ENCODE measurements around the gene CCR6.
"Not testable (repeated sequence)": the region's sequence is repeated elsewhere in the genome, so short reads cannot be mapped to it uniquely, and the experiment has no call there.

CCR6 gene

DNA sequence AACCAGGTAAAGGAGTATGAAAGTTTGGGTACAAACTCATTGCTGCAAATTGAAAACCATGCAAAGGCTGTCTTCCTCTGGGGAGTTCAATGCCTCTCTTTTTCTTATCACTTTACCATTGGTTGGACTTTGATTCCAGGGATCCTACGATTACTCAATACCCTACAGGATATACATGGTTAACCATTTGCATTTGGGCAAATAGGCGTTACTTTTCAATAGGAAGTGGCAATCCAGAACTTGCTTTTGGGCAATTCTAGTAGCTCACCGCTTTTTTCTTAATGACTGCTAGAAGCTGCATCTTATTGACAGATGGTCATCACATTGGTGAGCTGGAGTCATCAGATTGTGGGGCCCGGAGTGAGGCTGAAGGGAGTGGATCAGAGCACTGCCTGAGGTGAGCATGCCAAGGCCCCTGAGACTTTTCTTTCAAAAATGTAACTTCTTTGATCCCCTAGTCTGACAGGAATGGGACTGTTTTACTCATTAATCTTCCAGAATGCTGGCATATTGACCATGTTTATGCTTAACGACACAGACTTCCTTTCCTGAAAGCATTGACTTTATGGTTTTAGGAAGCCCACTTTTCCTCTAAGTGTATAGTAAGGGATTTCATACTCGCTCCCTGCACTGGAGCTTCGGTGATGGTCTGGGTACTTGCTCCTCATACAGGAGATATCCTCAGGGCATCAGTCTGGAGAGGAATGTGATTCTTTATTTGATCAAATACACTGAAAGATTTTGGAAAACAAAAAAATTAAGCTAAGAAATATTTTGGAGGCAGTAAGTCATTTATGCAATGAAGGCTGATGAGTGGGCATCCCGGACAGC lies at the start of gene CCR6:
Gene CCR6, plus strand, starts transcription at position 270 of the 831 bp plus-strand sequence. CDS start 13,039 bp downstream, outside the sequence.
- no peak for DNase-seq

DNA sequence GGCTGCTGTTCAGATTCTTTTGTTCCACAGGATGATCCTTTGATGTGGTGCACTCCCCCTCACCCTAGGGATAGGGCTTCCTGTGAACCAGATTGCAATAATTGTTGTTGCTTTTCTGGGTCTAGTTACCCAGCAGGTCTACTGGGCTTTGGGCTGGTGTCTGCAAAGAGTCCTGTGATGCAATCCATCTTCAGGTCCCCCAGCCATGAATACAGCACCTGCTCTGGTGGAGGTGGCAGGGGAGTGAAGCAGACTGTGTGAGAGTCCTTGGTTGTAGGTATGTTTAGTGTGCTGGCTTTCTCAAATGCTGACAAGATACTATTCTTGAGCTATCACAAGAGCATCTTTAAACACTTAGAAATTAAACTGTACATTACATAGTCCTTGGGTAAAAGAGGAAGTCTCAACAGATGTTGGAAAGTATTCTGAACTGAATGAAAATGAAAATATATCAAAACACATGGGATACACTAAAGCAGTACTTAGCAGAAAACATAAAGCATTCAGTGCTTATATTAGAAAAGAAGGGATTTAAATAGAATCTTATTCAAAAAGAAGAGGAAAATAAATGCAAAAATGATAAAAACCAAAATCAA lies 49.1 kb upstream of the CCR6 start:
- DNase-seq: no peak

DNA sequence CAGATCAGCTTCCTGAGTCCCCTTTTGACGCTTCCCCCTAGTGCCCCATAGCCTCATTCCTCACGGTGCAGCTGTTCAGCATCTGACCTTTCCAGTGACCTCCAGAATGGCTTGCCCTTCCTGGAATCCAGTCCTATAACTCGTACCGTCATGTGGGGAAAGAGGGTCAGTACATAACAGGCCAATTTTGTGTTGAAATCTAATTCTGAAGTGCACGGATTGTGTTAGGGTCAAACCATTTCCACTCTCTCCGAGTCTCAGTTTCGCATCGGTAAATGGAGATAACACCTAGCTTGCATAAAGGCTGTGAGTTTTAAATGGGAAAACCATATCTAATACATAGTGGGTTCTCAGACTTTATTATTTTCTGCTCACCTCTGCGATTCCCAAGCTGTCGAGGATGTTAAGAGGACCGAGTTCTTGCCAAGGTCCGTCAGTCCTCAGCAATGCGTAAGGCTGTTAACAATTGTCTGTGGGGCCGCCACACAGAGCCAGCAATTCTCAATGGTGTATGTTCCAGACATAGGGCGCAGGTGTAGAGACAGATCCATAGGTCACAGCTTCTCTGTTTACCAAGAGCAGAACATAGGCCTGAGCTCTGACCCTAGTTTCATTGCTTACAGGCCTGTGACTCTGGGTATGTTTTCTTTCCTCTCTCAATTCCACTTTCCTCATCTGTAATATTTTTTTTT lies 45.5 kb upstream of the CCR6 start:
- no peak for DNase-seq

DNA sequence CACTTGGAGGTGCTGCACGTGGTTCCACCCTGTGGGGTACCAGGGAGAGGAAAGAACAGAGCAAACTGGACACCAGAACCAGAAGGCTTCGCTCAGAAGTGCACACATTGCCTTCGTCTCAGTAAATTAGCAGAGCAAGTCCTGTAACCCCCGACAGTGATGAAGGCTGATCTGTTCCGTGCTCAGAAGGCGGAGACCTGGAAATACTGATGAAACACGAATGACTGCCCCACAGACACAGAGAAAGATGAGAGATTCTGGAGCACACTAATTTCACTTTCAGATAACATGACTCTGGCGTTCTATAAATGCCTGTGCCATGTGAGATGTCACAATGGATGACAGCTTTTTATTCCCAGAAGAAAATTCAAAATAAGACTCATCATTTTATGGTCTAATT lies 44.2 kb upstream of the CCR6 start:
- DNase-seq: no peak

DNA sequence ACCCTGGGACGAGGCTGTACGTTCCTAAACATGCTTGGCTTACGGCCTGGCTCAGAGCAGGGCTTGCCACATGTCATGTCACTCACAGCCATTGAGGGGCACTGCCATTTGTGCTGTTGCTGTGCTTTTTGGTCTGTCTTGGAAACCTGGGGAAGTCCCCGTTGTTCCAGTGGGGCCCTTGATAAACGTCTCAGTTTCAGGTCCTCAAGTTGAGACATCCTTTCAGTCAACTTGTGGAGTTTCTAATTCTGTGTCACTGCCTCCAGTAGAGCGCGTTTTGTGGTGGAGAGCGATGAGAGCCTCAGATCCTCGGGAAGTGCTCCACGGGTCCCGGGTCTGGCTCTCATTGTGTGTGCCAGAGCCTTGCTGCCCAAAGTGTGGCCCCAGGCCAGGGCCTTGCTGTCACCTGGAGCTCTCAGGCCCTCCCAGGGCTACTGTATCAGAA lies 43.0 kb upstream of the CCR6 start:
- DNase-seq: no peak

DNA sequence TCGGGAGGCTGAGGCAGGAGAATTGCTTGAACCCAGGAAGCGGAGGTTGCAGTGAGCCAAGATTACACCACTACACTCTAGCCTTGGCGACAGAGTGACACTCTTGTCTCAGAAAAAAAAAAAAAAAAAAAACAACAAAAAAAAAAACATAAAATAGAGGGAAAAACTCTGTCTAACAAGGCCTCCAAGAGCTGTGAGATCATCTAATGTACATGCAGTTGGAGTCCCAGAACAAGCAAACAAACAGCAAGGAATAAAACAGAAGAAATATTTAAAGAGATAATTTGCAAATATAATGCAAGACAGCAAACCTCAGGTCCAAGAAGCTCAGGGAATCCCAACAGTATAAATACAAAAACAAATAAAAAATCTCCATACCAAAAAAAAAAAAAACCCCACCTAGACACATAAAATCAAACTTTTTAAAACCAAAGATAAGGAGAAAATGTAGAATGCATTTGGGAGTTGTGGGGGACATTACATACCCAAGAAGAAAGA lies 35.0 kb upstream of the CCR6 start:
- DNase-seq: no peak

DNA sequence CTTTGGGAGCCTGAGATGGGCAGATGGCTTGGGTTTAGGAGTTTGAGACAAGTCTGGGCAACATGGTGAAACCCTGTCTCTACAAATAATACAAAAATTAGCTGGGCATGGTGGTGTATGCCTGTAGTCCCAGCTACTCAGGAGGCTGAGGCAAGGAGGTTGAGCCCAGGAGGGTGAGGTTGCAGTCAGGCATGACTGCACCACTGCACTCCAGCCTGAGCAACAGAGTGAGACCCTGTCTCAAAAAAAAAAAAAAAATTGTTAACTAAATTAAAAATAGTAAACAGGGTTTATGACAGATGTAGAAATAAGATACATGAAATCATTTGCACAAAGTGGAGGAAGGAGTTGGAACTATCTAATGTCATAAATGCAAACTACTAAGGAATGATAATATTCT lies 34.2 kb upstream of the CCR6 start:
- not testable (repeated sequence) for DNase-seq

DNA sequence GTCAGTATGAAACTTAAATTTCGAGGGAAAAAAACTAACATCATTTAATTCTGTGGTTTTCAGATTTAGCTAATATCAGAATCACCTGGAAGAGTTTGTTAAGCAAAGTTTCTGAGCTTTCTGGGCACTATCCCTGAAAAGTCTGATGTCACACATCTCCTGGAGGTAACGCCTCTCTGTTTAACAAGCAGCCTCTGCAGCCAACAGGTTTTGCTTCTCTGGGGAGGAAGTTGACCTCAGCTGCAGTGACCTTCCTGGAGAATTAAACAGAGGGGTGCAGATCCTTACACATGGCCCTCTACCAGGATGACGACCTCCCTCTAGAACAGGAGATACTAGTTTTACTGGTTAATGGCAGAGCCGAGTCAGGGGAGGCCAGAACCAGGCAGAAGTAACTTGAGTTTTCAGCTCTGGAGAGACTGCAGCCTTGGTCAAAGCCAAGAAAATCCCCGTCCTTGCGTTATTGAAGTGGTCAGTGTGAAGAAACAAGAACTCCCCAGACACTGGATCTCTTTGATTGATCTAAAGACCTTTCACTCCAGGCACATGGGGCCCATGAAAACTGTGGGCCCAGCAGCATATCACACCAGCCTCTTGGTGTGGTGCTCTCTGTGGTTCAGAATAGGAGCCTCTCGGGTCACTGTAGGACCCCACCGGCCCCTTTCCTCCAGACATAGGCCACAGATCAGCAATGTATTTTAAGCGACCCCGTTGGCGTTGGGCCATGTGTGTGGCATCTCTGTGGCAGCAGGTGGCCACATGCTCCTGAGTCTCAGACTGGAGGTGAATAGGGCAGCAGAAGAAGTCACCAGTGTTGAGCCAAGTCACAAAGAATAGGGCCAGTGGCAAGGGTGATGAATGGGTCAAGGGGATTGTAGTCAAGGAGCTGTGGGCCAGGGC lies 33.4 kb upstream of the CCR6 start:
- DNase-seq: no peak

DNA sequence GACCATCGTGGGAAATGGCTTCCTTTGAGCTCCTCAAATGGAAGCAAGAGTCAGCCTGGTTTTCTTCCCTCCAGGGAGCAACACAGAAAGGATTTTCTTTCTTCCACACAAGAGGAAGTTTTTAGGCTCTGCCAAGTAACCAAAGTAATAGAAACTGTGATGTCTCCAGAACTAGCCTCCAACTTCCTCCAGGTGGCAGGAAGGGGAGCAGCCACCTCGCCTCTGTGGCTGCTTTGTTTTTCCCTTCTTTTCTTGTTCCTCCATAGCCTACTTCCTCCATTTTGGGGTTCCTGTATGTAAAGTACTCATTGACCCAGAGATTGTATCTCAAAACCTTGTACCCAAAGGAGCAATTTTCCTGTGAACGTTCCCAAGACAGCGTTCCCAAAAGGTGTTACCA lies 32.7 kb upstream of the CCR6 start:
- no peak for DNase-seq

DNA sequence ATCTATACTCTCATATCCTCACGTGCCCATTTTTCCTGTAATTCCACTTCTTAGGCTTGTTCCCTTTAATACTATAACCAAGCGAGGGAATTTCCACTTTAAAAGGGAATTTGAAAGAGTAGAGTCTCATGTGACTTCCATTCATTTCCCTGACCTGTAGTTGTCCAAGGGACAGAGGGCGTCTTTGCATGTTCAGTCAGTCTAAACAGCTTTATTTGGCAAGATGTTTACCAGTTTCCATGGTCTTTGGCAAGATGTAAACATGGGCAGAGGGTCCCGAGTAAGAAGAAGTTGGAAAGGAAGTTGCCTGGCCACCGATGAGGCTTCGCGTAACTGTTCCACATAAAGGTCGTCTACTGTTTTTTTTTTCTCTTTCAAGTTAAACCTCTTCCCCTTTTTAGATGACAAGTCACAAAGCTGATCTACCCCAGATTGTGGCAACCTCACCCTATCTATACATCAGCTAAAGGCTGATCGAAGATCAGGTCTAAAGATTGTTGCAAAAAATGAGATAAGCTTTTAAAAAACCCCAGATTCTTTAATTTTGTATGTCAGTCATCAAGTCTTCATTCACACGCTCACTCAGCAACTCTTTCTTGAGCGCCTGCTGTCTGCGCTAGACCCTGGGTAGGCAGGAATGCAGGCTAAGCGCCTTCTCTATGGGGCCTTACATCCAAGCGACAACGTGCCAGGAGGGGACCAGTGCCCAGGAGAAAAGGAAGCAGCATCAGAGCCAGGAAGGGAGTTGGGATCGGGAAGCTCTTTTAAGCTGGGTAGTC lies 31.7 kb upstream of the CCR6 start:
- DNase-seq: no peak

DNA sequence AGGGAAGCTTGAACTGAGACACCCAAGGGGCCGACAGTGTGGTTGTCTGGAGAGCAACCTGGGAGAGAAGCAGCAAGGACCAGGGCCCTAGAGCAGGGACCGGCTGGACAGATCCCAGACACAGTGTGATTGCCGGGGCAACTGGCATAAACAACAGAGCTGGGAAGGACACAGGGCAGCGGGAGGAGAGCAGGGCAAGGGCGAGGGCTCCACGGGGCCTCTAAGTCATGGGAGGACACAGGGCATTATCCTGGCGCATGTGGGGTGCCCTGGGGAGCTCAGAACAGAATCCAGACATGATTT lies 31.1 kb upstream of the CCR6 start:
- no peak for DNase-seq

DNA sequence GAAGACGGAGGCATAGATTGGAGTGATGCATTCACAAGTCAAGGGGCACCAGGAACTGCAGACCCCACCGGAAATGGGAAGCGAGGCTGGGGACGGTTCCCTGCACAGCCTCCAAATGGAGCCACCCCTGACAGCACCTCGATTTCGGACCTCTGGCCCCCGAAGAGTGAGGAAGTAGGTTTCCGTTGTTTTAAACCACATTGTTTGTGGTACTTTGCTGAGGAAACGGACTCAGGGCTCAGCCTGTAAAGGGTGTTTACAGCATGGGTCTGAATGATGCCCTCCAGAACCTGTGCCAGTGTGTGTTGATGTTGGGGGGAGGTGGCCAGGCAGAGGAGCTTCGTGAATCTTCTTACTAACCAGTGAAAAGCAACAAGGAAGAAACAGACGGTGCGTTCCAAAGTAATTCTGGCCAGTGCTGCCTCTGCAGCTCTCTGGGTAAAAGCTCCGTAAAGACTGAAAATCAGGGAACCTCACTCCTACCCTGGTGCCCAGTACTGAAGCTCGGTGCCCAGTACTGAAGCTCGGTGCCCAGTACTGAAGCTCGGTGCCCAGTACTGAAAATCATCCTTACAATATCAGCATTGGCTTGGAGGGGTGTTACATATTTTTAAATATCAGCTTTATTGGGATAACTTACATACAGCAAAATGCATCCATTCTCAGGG lies 30.1 kb upstream of the CCR6 start:
- no peak for DNase-seq

DNA sequence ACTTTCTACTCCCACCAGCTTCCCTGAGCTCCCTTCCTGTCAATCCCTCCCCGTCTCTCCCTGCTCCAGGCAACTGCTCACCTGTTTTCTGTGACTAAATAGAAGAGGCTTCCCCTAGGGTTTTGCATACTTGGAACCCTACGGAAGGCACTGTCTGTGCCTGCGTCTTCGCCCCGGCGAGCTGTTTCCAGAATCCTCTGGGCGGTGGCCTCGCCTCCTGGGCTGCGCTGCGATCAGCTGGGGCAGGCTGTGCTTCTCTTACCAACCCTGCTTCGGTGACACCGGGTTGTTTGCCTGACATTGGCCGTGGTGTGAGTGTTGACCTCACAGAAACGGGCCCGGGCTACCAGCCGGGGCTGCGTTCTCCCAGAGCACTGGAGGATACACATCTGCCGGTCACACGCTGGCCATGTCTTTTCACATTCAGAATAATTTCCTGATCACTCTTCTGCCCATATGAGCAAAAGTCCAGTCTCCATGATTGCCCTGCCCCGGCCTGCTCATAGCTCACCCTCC lies 29.4 kb upstream of the CCR6 start:
- no peak for DNase-seq

DNA sequence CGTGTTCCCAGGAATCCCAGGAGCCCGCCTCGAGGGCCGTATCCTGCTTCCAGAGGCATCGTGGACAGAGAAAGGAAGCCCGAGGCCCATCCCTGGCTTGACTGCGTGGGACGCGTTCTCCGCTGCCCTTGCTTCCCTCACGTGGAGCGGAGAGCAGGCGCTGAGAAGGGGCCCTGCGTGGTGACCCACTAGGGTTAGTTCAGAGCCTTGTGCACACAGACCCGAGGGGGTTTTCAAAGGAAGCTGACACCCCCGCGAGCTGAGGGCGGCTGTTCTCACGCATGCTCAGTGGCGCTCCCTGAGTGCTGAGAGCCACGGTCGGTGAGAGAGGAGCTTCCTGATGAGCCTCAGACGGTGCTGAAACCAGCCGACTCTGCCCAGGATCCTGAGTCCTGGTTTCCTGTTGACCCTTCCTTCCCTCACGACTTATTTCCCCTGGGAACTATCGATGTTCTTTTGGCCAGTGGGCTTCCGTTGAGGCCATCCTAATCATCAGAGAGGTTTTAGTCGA lies 28.9 kb upstream of the CCR6 start:
- no peak for DNase-seq

DNA sequence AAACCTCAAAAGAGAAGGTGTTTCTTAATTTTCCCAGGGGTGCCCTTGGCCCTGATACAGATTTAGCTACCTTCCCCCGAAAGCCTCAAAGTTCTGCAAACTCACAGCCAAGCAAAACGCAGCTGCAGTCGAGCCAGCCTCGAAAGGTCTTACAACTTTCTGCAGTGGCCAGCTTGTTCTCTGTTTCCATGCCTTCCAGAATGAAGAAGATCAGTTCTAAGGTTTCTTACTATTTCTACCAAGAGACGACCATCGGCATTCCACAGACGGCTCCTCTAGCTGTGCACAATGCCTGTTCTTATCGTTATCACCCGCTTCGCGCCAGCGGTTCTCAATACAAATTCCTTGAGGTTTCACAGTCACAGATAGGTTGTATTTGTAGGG lies 28.5 kb upstream of the CCR6 start:
- DNase-seq: no peak

DNA sequence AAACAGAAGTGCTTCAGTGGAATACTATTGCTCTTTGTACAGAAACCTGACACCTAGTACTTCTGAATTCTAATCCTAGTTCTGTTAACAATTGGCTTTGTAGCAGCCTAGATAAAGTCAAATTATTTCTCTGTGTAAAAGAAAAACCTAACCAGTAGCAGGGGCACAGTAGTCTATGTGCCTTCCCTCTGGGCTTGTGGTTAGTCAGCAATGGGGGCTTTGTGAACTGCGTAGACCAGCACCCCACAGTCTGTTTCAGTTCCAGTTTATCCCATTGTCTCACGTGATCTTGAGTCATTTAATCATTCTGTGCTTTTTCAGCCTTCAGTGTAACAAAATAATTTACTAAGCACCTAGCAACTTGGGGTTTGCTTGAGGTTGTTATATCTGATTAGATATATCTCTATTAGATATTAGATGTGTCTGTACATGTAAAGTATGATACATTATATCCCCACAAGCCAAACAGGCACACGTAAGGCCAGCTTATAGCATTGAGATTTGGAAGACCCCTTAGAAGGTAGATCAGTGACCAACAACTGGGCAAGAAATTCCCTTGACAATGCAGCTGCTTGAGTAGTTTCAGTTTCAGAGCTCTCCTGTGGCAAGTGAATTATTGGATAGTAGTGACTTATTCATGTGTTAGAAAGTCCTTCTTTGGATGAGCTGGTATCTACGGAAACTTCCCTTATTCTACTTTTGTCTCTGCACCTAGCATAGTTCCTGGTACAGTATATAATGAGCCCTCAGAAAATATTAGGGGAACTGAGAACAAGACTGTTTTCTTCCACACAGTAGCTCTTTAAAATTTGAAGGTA lies 27.9 kb upstream of the CCR6 start:
- no peak for DNase-seq

DNA sequence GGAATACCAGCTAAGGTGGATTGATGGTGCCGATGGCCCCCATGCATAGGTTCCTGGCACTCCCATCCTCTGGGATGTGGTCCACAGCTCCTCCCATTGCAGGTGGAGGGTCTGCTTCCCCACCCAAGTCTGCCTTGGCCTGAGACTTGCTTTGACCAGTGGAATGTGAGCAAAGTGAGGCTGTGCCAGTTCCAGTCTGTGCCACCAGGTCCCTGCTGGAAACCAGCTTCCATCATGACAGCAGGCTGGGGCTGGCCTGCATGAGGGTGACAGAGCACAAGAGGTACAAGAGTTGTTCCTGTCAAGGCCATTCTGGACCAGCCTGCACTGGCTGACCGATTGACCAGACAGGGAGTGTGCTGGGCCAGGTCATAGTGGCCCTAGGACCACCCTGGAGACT lies 27.0 kb upstream of the CCR6 start:
- no peak for DNase-seq

DNA sequence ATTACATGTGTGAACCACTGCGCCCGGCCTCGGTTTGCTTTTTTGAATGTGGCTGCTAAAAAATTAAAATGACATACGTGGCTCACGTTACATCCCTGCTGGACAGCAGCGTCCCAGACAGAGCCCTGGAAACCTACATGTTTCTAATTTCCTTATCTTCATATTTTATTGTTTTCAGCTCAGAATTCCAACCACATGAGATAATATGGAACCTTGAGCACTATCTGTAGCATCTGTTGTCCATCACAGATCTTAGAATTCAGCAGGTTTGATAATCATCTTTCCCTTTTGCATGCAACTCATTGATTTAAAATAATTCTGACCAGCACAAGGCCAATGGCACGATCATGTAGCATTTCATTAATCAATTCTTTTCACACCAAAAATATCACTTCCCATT lies 25.9 kb upstream of the CCR6 start:
- no peak for DNase-seq

DNA sequence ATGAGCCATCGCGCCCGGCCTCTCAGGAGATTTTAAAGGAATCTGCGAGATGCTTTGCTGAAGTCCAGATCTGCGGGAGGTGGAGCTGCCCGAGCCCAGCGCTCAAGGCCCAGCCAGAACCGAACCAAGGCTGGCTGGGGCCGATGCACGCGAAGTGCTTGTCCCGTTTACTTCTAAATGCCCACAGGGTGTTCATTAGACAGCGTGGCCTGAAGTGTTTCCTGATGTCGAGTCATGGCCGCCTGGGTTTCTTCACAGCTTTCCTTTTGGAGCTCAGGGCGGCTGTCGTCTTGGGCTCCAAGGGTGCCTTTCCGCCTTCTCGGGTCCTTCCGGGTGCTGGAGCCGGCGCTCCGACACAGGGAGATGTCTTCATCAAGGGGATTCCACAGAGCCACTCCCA lies 25.1 kb upstream of the CCR6 start:
- no peak for DNase-seq

DNA sequence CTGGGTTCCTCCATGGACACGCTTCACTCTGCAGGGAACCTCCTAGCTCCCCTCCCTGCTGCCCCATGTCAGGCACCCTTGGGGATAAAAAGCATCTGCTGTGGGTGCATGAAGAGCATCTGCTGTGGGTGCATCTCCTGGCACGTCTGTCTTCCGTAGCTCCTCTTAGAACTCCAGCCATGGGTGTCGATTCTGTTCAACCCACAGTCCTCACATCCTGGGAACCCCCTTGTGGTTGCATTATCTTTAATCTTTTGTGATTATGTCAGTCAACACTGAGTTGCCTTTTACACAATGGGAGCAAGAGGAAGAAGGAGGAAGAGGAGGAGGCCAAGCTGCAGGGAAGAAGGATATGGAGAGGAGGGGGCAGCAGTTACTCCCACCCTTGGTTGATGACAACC lies 24.1 kb upstream of the CCR6 start:
- no peak for DNase-seq
